H1 (cell line): ENCODE measurements around the gene TUBGCP6. TPM values are rescaled to one million over a fixed set of nuclear protein-coding genes. Genes with fewer than 3 reads are reported as not detected.

Source experiments
- TAF1 ChIP-seq: IDR thresholded peaks from 2 replicates; pipeline ENCODE4 v1.6.1; 2011; ENCODE audit warnings: mild to moderate bottlenecking, low read depth, low read length
- polyA plus RNA-seq, 7 experiments: library from polyadenylated mRNA; depleted of rRNA in 3 of 7; stranded (reverse) in 5 of 7; unstranded in 2 of 7; fragments of >200 nt in 5 of 7; fragments of 200-250 nt in 2 of 7; gene quantifications; 1 replicate in 5 of 7; 2 replicates in 1 of 7; 4 replicates in 1 of 7; pipeline versions ENCODE4 v1.2.1 to v1.2.3, GENCODE V29; 2011 to 2013; ENCODE audit warnings: missing spikeins in 2 of 7, mixed read lengths in 2 of 7
- total RNA-seq: library from RNA; stranded (reverse); fragmentation: NEBNext Ultra II Directional; extraction: Animal tissue kit (Norgen Biotek cat#: 25700); gene quantifications from 2 replicates; pipeline ENCODE4 v1.2.1, GENCODE V29; 2021
- TF ChIP-seq, protein P1 (sequence below): fragments of 300-600 bp; sonication (generic); IDR thresholded peaks from 2 replicates; pipeline ENCODE4 v1.7.1; 2012; ENCODE audit warnings: low read length, moderate library complexity, mild to moderate bottlenecking, inconsistent platforms; ENCODE audit not compliant: insufficient replicate concordance

The TUBGCP6 gene
- total and polyA plus RNA-seq, 2 of the 8 experiments (the other 6 are each of a cell fraction or from before 2014, with no cell fraction given): 24.2 to 24.7 TPM

DNA sequence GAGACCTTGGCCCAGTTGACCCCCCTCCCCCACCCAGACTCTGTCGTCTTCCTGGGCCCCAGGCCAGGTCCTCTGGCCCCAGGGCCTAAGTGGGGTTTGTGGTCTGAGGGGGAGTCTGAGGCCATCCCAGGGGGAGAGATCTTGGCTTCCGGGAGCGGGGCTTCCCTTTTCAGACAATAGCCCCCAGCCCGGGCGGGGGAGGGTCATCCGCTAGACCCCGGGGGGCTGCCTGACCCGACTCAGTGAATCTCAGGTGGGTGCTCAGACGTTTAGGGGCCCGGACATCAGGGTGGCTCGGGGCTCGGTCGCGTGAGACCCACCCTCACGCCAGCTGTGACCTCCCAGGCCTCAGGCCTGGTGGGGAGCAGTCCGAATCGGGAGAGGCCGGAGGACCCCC lies 24.7 kb upstream of the TUBGCP6 start (continued):
- TF ChIP-seq, protein P1, sequence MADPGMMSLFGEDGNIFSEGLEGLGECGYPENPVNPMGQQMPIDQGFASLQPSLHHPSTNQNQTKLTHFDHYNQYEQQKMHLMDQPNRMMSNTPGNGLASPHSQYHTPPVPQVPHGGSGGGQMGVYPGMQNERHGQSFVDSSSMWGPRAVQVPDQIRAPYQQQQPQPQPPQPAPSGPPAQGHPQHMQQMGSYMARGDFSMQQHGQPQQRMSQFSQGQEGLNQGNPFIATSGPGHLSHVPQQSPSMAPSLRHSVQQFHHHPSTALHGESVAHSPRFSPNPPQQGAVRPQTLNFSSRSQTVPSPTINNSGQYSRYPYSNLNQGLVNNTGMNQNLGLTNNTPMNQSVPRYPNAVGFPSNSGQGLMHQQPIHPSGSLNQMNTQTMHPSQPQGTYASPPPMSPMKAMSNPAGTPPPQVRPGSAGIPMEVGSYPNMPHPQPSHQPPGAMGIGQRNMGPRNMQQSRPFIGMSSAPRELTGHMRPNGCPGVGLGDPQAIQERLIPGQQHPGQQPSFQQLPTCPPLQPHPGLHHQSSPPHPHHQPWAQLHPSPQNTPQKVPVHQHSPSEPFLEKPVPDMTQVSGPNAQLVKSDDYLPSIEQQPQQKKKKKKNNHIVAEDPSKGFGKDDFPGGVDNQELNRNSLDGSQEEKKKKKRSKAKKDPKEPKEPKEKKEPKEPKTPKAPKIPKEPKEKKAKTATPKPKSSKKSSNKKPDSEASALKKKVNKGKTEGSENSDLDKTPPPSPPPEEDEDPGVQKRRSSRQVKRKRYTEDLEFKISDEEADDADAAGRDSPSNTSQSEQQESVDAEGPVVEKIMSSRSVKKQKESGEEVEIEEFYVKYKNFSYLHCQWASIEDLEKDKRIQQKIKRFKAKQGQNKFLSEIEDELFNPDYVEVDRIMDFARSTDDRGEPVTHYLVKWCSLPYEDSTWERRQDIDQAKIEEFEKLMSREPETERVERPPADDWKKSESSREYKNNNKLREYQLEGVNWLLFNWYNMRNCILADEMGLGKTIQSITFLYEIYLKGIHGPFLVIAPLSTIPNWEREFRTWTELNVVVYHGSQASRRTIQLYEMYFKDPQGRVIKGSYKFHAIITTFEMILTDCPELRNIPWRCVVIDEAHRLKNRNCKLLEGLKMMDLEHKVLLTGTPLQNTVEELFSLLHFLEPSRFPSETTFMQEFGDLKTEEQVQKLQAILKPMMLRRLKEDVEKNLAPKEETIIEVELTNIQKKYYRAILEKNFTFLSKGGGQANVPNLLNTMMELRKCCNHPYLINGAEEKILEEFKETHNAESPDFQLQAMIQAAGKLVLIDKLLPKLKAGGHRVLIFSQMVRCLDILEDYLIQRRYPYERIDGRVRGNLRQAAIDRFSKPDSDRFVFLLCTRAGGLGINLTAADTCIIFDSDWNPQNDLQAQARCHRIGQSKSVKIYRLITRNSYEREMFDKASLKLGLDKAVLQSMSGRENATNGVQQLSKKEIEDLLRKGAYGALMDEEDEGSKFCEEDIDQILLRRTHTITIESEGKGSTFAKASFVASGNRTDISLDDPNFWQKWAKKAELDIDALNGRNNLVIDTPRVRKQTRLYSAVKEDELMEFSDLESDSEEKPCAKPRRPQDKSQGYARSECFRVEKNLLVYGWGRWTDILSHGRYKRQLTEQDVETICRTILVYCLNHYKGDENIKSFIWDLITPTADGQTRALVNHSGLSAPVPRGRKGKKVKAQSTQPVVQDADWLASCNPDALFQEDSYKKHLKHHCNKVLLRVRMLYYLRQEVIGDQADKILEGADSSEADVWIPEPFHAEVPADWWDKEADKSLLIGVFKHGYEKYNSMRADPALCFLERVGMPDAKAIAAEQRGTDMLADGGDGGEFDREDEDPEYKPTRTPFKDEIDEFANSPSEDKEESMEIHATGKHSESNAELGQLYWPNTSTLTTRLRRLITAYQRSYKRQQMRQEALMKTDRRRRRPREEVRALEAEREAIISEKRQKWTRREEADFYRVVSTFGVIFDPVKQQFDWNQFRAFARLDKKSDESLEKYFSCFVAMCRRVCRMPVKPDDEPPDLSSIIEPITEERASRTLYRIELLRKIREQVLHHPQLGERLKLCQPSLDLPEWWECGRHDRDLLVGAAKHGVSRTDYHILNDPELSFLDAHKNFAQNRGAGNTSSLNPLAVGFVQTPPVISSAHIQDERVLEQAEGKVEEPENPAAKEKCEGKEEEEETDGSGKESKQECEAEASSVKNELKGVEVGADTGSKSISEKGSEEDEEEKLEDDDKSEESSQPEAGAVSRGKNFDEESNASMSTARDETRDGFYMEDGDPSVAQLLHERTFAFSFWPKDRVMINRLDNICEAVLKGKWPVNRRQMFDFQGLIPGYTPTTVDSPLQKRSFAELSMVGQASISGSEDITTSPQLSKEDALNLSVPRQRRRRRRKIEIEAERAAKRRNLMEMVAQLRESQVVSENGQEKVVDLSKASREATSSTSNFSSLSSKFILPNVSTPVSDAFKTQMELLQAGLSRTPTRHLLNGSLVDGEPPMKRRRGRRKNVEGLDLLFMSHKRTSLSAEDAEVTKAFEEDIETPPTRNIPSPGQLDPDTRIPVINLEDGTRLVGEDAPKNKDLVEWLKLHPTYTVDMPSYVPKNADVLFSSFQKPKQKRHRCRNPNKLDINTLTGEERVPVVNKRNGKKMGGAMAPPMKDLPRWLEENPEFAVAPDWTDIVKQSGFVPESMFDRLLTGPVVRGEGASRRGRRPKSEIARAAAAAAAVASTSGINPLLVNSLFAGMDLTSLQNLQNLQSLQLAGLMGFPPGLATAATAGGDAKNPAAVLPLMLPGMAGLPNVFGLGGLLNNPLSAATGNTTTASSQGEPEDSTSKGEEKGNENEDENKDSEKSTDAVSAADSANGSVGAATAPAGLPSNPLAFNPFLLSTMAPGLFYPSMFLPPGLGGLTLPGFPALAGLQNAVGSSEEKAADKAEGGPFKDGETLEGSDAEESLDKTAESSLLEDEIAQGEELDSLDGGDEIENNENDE: no peak
- no peak for TF ChIP-seq TAF1
